ENCODE results near the gene DLG2.
A peak's percentile ranks its signal among the peaks of the same experiment; 100 is the strongest.

DLG2 gene

DNA sequence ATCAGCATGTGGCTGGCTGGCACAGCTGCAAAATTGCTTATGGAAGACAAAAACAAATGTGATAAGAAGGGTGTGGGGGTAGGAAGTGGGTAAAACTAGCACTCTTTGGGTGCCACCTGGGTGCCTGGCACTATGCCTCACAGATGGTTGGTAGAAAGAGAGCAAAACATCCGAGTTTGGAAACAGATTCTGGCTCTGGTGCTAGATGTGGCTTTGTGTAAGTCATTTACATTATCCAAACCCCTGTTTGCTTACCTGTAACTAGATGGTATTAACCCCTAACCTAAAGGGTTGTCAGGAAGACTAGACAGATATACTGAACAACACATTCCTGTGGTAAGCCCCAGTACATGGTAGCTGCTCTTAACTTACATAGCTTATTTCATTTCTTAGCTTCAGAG, 905.6 kb downstream of the DLG2 start:
- DNase-seq = no peak

DNA sequence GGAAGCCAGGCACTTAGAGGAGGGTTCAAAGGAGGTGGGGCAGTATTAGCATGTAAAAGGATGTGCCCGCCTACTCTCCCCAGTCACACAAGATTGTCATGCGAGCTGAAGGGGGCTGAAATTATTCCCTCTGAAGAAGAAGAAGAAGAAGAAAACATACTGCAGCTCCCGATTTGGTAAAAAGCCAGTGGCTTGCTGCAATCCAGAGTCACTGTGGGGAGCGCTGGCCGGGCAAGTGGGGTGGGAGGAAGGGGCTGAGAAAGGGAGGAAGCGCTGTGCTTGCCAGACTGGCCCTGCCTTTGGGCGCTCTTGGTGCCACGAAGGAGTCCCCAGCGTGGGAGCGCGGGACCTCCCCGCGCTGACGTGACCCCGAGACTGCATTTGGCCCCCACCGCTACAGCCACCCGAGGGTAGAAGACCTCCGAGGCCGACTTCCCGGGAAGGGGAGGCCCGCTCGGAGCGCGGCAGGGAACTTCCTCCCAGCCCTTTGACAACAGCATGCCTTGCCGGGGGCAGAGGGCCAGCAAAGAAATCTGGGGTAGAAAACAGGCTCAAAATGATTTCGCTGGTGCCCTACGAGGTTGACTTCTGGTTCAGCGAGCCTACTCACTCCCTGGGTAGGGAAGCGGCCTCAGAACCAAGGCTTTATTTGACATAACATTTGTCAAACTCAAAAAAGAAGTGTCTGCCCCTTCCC, 906.3 kb downstream of the DLG2 start:
- DNase-seq = peak; percentile 27 to 32

DNA sequence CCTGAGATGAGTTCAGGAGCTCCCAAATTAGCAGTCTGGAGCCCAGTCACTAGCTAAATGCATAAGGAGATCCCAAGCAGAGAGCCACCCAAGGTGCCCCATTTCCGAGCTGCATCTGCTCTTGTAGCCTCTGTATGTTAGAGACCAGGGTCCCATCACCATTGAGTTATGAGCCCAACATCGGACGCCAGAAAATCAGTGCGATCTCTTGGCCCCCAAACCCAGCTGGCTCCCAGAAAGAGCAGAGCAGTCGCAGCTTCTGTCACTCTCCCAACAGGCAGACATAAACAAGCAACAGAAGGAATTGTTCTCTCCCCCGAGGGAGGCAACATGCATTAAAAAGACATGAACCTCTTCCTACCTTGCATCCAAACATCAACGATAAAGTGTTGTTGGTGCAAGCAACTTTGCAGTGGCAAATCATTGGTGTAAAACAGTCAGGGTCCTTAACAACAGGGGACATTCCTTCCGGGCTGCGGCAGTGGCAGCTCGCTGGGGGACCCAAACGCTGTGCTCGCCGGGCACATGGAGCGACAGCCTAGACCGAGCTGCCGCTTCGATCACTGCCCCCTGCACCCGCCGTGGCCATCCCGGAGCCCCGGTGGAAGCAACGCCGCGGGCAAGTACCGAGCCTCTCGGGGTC, 907.1 kb downstream of the DLG2 start:
- DNase-seq = peak in 1 of 2 experiments; percentile 46

DNA sequence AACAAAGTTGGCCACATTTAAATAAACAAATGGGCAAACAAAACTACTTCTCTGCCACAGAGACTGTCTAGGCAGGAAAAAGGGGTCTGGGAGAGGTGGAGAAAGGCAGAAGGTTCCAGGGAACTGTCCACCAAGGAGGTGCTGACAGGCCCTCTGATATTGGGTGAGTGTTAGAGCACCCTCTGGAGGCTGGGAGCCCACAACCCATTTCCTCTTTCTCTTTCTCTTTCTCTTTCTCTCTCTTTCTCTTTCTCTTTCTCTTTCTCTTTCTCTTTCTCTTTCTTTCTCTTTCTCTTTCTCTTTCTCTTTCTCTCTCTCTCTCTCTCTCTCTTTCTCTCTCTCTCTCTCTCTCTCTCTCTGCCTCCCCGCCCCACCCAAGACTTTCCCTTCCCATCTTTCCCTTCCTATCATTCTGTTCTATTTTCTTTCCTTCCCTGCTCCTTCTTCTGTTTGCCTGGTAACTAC, 912.8 kb downstream of the DLG2 start:
- peak; percentile 5 to 7 for DNase-seq

DNA sequence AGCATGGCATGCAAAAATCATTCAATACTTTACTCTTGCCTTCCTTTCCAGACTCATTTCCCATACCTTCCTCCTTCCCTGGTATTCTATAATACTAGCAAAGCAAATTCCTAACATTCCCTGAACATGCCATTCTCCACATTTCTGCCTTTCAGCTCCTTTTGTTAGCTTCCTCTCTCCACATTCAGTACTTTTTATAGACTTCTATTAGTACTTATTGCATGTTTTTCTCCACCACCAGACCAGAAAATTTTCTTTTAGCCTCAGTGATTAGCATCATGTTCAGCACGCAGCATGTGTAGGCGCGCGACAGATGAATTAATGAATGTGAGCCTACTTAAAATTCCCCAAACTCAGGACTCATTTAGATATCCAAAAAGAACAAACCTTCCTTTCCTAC, 935.3 kb downstream of the DLG2 start:
- no peak for DNase-seq

DNA sequence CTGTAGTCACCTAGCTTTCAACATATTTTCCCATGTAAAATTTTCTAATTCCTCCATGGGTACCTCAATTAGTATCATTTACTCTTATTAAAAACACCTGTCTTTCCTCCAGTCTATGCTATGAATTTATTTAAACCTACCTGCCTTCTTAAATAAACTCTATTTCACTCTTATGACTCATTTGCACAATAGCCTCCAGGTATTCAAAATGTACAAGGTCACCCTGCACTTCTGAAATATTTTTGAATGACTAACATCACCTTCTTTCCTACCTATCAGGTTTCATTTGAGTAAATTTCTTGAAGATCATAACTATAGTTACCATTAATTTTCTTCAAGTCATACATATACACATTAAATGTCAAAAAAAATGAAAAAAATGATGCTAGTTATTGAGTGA, 939.7 kb downstream of the DLG2 start:
- no peak for DNase-seq

DNA sequence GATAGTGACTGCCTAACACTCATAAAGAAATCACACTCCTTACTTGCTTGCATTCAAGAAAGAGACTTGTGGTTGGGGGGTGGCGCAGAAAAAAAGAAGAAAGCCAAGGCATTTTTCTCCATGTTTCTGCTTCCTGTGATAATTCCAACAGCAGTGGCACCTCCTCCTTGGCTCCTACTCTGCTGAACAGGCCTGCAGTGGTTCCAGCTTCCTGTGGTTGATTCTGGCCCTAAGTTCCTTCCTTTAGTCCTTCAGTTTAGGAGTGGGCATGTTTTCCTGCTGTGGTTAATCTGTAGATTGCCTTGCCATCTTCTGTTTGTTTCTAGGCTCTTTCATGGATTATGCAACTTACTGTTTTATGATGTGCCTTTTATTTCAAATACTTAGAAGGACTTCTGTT, 940.4 kb downstream of the DLG2 start:
- DNase-seq = no peak

DNA sequence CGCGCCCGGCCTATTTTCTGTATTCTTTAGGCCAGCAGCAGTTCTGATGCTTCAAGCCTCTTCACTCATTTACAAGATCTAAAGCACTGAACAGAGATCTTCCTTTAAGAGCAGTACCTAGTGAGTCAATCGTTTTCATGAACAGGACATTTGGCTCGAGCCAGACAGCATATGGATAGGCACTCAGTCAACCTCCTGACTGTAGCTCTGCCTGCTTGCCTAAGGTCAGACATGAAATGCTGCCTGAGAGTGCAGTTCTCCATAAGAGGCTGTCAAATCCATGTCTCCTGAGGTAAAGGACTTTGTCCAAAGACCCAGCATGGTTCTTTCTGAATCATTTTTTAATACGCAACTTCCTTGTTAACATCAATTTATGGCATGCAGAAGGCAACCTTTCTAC, 941.2 kb downstream of the DLG2 start:
- DNase-seq = no peak

DNA sequence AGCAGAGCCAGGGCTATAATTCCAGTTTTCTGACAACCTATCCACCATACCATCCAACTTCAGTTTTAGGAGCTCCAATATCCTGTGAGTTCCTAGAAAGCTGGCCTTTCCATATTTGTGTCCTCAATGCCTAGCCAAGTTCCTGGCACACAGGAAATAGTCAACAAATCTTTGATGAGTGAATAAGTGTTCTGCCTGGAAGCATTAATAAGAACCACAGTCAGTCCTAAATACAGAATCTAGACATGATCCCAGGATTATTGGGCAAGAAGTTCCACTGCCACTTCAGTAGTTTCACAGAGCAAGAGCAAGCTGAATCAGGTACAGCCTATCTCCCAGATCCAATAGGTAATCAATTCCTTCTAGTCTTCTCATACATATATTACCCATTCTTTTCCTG, 942.0 kb downstream of the DLG2 start:
- DNase-seq = no peak

DNA sequence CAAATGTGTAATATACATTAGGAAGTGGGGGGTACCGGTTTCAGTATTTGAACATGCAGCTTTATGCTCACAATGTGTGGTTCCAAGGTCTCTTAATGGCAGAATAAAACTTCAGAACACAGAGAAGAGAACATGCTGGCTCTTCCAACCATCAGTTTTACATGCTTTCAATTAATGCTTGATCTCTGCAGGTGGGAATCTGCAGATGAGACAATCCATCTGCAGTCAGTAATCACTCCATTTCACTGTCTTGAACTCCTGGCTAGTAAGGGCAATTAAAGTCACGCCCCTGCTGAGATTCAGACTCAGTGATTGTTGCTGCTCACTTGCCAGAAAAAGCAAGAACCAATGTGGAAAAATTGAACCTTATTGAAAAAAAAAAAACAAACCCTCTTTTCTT, 945.7 kb downstream of the DLG2 start:
- no peak for DNase-seq

DNA sequence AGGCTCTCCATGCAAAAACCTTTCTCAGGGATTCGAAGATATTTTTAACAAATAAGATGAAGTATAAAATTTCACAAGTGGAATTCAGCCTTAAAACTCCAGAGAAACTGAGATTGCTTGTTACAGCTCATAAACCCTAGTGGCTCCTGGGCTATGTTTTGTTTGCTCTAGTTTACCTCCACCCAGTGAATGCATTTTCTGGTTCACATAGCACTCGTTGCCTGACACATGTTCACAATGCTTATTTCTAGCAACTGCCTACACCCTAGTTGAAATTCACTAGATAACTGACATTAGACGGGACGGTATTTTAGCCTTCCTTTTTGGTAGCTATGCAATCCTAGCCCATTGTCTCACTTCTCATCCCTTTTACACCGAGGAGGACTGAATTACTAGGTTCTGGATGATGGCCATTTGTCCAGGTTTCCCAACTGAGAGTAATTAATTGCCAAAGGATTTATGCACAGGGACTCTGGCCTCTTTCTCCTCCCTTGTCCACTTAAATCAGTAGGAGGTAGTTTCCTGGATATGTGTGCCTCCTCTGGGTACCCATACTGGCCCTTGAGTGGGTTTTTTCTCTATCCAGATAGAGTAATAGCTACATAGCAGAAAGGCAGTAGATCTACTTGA, 951.6 kb downstream of the DLG2 start:
- DNase-seq = no peak

DNA sequence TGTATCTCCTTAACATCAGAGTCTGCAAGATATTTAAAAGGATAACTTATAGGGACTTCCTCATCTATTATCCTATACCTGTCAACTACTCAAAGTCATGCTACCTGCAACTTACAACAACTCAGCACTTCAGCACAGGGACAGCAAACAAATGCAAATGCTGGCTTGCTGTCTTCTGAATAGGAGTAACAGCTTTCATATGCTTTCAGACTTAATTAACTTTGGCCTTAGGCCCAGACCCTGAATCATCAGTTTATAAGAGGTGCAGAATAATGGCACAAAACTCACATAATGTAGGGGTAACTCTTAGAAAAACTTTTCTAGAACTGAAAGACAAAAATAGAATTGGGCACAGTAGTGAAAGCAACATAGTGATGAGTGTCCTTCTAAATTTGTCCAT, 953.4 kb downstream of the DLG2 start:
- no peak for DNase-seq

DNA sequence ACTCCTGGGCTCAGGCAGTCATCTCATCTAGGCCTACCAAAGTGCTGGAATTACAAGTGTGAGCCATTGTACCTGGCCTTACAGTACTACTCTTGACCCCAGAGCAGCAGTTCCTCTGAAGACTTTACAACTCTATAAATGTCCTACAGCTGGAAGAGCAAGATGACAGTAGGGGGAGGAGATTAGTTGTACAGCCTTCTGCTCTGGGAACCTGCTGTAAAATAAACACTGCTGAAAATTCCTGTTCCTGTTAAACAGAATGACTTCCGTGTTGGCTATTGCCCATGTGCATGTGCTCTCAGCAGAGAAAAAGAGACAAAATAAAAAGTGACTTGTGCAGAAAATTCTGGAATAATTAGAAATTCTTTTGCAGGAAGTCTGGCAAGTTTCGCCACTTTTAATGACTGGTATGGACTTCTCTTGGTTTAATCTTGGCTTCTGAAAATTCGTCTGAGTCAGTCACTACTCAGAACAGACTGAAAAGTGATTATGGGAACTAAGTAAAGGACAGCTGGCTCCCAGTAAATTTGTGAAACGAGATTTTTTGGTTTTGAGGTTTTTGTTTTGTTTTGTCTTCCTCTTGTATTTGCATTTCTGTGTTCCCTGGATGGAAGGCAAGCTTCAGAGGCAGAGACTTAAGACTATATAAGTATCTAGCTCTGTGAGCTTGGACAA, 955.7 kb downstream of the DLG2 start:
- DNase-seq = peak in 1 of 2 experiments; percentile 16

DNA sequence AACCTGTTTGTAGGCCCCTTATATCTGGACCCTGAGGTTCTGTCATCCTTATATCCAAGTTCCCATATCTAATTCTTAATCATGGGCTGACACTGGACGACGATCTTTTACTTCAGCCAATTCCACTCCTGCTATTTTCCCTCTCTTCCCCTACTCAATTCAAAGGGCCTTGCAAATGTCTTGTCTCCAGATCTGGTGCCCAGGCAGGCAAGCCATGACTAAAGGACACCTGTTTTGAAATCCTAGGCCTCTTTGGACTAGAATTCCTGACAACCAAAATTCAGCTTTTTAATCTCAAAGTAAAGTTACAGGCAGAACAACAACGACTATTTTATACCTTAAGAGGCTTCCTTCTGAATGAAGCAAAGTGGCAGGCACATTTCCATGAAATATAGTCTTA, 963.4 kb downstream of the DLG2 start:
- no peak for DNase-seq

DNA sequence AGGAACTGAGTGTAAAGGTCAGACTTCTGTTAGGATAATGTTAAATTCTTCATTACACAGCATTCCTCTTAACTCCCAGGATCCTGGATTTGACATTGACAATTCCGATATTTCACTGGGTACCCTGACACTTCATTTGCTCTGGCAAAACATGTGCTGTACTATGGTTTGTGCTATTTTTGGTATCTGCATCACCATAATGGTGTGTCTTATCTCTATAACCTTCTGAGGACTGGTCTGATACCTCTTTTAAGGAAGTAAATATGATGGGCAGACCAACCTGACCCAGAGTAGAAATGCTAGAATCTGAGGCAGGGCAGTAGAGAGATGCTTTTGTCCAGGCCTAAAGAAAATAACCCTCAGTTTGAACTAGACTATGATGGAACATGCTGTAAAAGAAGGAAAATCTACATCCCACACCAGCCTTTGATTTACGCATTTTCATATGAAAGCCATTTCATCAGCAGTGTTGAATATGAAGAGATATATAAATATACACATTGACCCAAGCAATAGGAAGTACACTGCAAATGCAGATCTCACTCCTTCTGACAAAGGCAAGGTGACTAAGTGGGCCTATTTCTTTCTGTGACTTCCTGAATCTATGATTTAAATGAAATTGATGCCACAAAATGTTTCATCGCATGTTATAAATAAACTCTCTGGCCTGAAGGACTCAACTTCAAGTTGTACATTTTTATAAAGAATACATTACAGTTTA, 966.7 kb downstream of the DLG2 start:
- DNase-seq = no peak

DNA sequence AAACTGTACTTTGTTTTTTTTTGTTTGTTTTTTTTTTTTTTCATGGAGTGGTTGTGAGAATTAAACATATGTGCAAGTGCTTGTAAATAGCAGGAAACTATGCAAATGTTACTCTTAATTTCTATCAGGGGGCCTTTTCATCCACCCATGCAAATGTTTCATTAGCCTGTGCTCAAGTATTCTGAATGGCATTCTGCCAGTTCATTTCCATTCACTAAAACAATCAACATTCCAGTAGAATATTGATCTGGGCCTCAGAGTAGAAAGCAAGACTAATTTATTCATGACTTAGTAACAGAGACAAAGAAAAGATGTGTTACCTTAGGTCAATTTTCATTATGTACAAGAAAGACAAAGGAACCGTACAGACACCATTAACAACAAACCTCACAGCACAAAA, 971.4 kb downstream of the DLG2 start:
- DNase-seq = no peak

DNA sequence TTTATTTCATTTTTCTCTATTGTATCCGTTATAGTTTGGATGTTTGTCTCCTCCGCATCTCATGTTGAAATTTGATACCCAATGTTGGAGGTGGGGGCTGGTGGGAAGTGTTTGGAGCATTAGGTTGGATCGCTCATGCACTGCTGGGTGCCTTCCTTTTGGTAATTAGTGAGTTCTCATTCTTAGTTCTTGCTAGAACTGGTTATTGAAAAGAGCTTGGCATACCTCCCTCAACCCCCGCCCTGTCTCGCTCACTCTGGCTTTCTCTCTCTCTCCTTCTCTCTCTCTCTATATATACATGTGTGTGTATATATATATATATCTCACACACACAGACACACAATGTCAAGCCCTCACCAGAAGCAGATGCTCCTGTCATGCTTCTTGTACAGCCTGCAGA, 978.7 kb downstream of the DLG2 start:
- no peak for DNase-seq

DNA sequence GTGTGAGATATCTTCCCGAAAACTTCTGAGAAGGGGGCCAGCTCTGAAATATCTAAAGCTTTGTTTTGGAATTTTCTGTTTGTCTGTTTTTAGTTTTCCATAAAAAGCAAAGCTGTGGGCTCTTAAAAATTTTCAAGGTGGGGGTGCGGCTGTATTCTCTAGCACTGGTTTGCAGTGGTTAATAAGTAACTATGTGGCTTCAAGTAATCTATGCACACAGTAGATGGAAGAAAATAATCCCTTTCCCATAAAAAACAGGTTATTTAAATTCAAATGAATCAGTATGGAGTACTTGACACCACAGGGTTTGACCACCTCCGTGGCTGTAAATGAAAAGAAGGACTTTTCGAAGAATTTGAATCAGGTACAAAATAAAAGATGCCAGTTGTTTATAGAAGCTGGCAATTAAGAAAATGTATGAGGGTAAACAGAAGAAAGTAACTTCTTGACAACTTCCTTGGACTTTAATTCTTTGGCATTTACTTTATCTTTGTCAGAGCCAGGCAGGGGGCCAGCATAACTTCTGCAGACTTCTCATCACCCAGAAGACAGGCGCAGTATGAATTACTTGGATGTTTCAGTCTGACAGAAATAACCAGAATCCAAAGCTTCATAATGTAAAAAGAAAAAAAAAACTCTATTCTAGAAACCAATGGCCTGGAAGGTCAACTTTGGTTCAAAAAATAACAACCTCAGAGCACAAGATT, 981.0 kb downstream of the DLG2 start:
- no peak for DNase-seq

DNA sequence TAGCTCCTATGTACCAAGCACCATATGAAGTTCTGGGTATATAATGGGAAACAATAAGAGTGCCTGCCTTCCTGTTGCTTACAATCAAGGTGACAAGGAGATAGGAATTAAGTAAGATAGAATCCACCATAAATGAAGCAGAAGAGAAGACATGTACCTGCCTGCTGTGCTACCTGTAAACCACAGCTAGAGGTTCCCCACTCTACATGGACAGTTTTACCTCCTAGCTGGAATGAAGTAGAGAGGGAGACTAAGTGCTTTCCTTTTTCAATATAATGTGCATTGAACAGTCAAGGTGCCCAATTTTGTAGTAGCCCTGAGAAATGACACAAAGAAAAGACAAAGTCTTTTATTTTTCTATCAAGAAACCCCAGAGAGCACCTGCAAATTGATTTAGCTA, 984.6 kb downstream of the DLG2 start:
- DNase-seq = no peak

DNA sequence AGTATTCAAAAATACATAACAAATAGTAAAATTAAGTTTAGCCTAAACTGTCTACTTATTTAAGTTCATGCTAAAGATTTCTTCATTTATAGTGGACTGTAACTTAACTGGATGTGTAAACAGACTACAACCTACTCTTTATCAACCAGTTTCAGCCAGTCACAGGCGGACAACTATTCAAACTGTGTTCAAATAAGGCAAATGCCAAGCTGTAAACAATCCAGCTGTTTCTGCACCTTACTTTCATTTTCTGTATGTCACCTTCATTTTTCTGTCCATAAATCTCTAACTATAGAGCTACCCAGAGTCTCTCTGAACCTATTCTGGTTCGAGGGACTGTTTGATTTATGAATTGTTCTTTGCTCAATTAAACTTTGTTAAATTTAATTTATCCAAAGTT, 992.8 kb downstream of the DLG2 start:
- no peak for DNase-seq

DNA sequence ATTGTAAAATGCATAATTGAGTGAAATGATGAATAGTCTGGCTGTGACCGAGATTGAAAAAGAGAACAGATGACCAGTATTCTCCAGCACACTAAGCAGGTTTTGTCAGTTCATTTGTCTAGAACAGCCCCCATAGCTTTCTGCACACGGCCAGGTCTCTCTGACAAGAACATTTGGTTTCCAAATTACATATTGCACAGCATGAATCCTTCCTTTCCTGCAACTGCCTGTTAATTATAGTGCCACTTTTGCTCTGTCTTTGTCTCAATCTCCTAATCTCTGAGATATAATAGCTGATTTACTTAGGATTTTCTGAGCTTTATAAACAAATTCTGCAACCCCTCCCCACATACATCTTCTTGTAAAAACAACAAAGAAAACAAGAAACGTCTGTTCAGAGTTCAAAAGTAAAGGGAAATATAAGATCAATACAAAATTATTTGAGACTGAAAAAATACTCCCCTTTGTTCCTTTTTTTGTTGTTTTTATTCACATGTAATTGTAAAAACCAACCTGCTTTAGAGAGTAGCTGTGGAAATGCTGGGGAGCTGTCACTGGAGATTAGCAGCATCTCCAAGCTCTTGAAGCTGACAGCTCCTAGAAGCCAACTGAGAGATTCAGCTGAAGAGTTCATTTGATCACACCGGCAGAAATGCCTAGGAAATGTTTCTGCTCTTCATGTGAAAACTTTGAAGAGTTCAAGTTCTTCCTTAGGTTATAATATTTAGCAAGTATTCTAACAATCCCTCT, 998.1 kb downstream of the DLG2 start:
- no peak for DNase-seq

DNA sequence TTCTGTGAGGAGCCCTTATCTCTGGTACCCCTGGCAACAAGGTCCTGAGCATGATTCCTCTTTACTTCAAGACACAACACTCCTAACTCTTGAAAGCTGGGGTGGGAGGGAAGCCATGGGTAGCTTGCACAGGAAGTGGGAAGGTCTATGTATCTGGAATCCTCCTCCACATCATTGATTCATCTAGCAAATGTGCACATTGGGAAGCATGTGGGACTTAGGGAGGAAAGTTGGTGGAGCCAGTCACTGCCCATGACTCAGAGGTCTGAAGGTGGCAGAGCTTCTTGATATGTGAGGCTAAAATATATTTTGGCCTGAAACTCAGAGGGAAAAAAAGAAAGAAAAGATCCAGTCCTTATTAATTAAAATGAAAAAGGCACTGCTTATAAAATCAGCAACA, 1000.9 kb downstream of the DLG2 start:
- DNase-seq = no peak

Data from NCI-H524 (cell line).